Heart left ventricle (tissue), 16 donors: Measurements from ENCODE around the gene CARD10. TPM values are rescaled to one million over a fixed set of nuclear protein-coding genes. Genes with fewer than 3 reads are reported as not detected.

Experiments
- ATAC-seq, 4 donors: fragments of 200-7000 bp; cut with Tn5 transposase; one replicate each; pipeline ENCODE4 v1.9.1; 2020 to 2022; ENCODE audit warnings: moderate library complexity in 4 of 4, mild to moderate bottlenecking in 3 of 4, moderate number of reproducible peaks in 1 of 4
- DNase-seq, 5 donors: peaks; one replicate each; pipeline ENCODE4 v3.0.0-alpha.2; 2020
- H3K27ac ChIP-seq, 12 donors: fragments of 200-600 bp; sonication (generic) in 4 of 12; one replicate each; pipeline versions ENCODE4 v1.5.0 to v1.8.0; 2016 to 2022; ENCODE audit warnings: mild to moderate bottlenecking in 2 of 12
- H3K27me3 ChIP-seq, 9 donors: fragments of 200-600 bp; sonication (generic) in 2 of 9; one replicate each; pipeline versions ENCODE4 v1.5.1 to v1.8.0; 2016 to 2022; ENCODE audit warnings: mild to moderate bottlenecking in 3 of 9
- H3K36me3 ChIP-seq, 9 donors: fragments of 200-600 bp; sonication (generic) in 2 of 9; one replicate each; pipeline versions ENCODE4 v1.5.0 to v1.8.0; 2018 to 2022; ENCODE audit warnings: mild to moderate bottlenecking in 2 of 9
- H3K4me1 ChIP-seq, 12 donors: fragments of 200-600 bp; sonication (generic) in 4 of 12; one replicate each; pipeline versions ENCODE4 v1.5.0 to v1.8.0; 2016 to 2022; ENCODE audit warnings: mild to moderate bottlenecking in 3 of 12
- H3K4me3 ChIP-seq, 12 donors: fragments of 200-600 bp; sonication (generic) in 4 of 12; one replicate each; pipeline versions ENCODE4 v1.5.0 to v1.8.0; 2017 to 2022; ENCODE audit warnings: mild to moderate bottlenecking in 9 of 12, moderate library complexity in 4 of 12
- H3K9me3 ChIP-seq, 12 donors: fragments of 200-600 bp; sonication (generic) in 4 of 12; one replicate each; pipeline versions ENCODE4 v1.5.0 to v1.8.0; 2016 to 2022; ENCODE audit warnings: mild to moderate bottlenecking in 1 of 12
- POLR2A ChIP-seq, 2 donors: fragments of 450-650 bp; IDR thresholded peaks; one replicate each; pipeline ENCODE4 v1.6.1; 2017; ENCODE audit warnings: antibody characterized with exemption in 2 of 2, mild to moderate bottlenecking in 2 of 2, moderate library complexity in 2 of 2
- WGBS, 4 donors: extraction: QIAGEN DNeasy Blood & Tissue Kit in 2 of 4; methylation state at CpG; one replicate each; pipeline versions ENCODE4 v1.1.5 to v1.1.7; 2013 to 2018; 5-methylcytosine and 5-hydroxymethylcytosine counted together
- intact Hi-C, 10 donors: fragments of 100-400 bp; cut with DNase I; formaldehyde crosslinking; loops; one replicate each; pipeline versions ENCODE4 v1.11.1 to v1.14.2; 2022
- long read RNA-seq, 3 donors: library from polyadenylated mRNA; unstranded; transcript quantifications; one replicate each; pipeline ENCODE4 v2.0.0, GENCODE V29; 2020 to 2021
- polyA plus RNA-seq, 2 donors: library from polyadenylated mRNA; stranded (reverse); fragments of 200-250 nt; gene quantifications; one replicate each; pipeline ENCODE4 v1.2.3, GENCODE V29; 2013
- total RNA-seq, 9 donors: library from RNA; depleted of rRNA in 2 of 9; stranded (reverse); fragments of >200 nt in 2 of 9; fragmentation: NEBNext Ultra II Directional in 3 of 9; extraction: Animal tissue kit (Norgen Biotek cat#: 25700) in 3 of 9; gene quantifications; one replicate each; pipeline versions ENCODE4 v1.1.0 to v1.2.4, GENCODE V29; 2016 to 2023
- TF ChIP-seq, protein P1 (sequence below), 12 donors: fragments of 200-600 bp; sonication (generic) in 4 of 12; IDR thresholded peaks; one replicate each; pipeline versions ENCODE4 v1.5.0 to v1.8.0; 2018 to 2022; ENCODE audit warnings: antibody characterized with exemption in 12 of 12, mild to moderate bottlenecking in 5 of 12
- donor health status: ischemic (EF 13 %, LVEDD 7.1; RV severe dilation, severe dysfunction).
- donor health status: healthy with polysubstance abuse.
- donor health status: DM: no; HTN: yes; CAD: no.
- donor health status: DM: no; HTN: no; CAD: no.
- donor health status: ischemic (EF 25% LVEDD 6.9; RV normal size, moderate dysfunction).
- donor health status: ischemic (EF 25% LVEDD 5.7; RV mildly dilated, moderate dysfunction).
- donor health status: healthy.
- donor health status: DM: yes; HTN: yes; CAD: no.
- donor health status: ischemic (EF 35%, LVEDD 5.7; RV mildly dilated, moderate dysfunction).
- donor health status: nonischemic (EF 11% LVEDD 7.7; RV severe dilation, severe dysfunction).
- donor health status: DM: yes; HTN: yes; CAD: no.
- donor health status: PGD.
- donor health status: ischemic (EF 29% LVEDD 5.4; RV normal size, mild dysfunction).
- donor health status: nonischemic (EF 23%, LVEDD 6.1; RV moderate dilation, normal function).

Gene CARD10, protein sequence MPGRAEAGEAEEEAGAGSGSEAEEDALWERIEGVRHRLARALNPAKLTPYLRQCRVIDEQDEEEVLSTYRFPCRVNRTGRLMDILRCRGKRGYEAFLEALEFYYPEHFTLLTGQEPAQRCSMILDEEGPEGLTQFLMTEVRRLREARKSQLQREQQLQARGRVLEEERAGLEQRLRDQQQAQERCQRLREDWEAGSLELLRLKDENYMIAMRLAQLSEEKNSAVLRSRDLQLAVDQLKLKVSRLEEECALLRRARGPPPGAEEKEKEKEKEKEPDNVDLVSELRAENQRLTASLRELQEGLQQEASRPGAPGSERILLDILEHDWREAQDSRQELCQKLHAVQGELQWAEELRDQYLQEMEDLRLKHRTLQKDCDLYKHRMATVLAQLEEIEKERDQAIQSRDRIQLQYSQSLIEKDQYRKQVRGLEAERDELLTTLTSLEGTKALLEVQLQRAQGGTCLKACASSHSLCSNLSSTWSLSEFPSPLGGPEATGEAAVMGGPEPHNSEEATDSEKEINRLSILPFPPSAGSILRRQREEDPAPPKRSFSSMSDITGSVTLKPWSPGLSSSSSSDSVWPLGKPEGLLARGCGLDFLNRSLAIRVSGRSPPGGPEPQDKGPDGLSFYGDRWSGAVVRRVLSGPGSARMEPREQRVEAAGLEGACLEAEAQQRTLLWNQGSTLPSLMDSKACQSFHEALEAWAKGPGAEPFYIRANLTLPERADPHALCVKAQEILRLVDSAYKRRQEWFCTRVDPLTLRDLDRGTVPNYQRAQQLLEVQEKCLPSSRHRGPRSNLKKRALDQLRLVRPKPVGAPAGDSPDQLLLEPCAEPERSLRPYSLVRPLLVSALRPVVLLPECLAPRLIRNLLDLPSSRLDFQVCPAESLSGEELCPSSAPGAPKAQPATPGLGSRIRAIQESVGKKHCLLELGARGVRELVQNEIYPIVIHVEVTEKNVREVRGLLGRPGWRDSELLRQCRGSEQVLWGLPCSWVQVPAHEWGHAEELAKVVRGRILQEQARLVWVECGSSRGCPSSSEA
- total RNA-seq (10 to 100 TPM in 3 of 9 donors, 1 to 10 TPM in 6; 5.2 to 12.6 (median 8.1) TPM), polyA plus RNA-seq (10 to 100 TPM in 1 of 2 donors, 1 to 10 TPM in 1; 7.8 to 13.9 TPM)
- long read RNA-seq, donor 1, full-length matches to known transcripts, result 9 of 27 reads
- long read RNA-seq, donor 1, partial matches to known transcripts, result 11 of 27 reads
- long read RNA-seq, donor 1, other reads (novel, unspliced or antisense), result 7 of 27 reads
- long read RNA-seq, donor 2, partial matches to known transcripts, result 7 of 16 reads
- long read RNA-seq, donor 2, other reads (novel, unspliced or antisense), result 5 of 16 reads
- long read RNA-seq, donor 3, full-length matches to known transcripts, result 10 of 17 reads
- long read RNA-seq, donor 3, partial matches to known transcripts, result 4 of 17 reads
- long read RNA-seq, donor 3, other reads (novel, unspliced or antisense), result 3 of 17 reads

DNA sequence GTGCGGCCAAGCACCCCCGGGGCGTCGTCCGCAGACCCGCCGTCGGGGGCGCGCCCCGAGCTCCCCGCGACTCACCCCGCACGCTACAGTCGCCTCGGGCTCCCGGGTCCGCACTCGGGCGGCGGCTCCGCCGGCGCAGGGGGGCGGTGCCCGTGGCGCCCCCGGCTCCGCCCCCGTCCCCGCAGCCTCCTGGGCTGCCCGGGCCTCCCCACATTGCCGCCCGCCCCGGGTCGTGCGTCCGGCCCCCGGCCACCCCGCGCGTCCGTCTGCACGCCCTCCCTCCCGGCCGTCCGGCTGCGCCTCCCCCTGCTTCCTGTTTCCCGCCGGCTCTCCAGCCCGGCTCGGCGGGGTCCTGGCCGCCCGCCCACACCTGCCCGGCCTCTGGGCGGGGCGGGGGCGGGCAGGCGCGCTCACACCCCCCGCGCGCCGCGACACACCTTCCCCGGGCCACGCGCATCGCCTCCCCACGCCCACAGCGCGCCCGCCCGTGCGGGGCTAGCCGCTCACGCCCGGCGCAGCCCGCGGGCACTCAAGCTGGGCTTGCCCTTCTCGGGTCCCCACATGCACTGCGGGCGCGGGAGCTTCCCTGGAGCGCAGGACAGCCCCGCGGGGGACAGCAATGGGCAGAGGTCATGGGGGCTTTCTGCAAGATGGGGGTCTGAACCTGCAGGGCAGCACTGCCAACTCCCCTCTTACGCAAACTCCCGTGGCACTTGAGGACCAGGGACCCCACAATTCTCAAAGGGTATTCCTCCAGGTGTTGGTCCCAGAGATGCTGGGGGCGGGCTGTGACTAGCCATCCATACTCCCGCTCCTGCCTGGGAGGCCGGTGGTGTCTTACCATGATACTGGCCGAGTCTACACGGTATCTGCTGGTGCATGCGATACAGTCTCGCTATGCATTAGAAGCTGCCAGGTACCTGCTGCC is at the start of gene CARD10:
TSS of gene CARD10 (minus strand) at position 148 of the 928 bp plus-strand sequence. CDS start 215 bp downstream, outside the sequence.
- peak in 1 of 2 donors; percentile 14 for TF ChIP-seq POLR2A (IDR thresholded peaks at IDR 0.05)
- TF ChIP-seq, protein P1, sequence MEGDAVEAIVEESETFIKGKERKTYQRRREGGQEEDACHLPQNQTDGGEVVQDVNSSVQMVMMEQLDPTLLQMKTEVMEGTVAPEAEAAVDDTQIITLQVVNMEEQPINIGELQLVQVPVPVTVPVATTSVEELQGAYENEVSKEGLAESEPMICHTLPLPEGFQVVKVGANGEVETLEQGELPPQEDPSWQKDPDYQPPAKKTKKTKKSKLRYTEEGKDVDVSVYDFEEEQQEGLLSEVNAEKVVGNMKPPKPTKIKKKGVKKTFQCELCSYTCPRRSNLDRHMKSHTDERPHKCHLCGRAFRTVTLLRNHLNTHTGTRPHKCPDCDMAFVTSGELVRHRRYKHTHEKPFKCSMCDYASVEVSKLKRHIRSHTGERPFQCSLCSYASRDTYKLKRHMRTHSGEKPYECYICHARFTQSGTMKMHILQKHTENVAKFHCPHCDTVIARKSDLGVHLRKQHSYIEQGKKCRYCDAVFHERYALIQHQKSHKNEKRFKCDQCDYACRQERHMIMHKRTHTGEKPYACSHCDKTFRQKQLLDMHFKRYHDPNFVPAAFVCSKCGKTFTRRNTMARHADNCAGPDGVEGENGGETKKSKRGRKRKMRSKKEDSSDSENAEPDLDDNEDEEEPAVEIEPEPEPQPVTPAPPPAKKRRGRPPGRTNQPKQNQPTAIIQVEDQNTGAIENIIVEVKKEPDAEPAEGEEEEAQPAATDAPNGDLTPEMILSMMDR (IDR thresholded peaks at IDR 0.05), result no peak
- ATAC-seq, result peak; percentile 21 to 70 (median 65)
- Histone ChIP-seq H3K36me3 (peaks cover 0 to 15% (median 4%) of the 10 kb centered on the region in 9 donors), H3K4me3 (peak within 1 kb of the TSS; percentile 42 to 93 (median 66)), H3K4me1 (peaks cover 0 to 22% (median 16%) of the 10 kb centered on the region in 12 donors), H3K27ac (peak within 1 kb of the TSS; percentile 60 to 91 (median 86)), H3K9me3 (peaks cover 0 to 4% (median 0%) of the 10 kb centered on the region in 12 donors), H3K27me3 (peaks cover 0 to 32% (median 16%) of the 10 kb centered on the region in 9 donors)
- DNase-seq, result peak in 3 of 5 donors; percentile 50 to 76 (median 71)
- 4 to 19% (median 6%) methylated on average over 13 to 99 of the region's 99 CpGs for WGBS, 4 donors
- intact Hi-C loops, result loop anchor here in 1 of 10 donors (5.0 kb wide), 1 partner anchor 37 kb away; no protein-coding TSS in a partner anchor

DNA sequence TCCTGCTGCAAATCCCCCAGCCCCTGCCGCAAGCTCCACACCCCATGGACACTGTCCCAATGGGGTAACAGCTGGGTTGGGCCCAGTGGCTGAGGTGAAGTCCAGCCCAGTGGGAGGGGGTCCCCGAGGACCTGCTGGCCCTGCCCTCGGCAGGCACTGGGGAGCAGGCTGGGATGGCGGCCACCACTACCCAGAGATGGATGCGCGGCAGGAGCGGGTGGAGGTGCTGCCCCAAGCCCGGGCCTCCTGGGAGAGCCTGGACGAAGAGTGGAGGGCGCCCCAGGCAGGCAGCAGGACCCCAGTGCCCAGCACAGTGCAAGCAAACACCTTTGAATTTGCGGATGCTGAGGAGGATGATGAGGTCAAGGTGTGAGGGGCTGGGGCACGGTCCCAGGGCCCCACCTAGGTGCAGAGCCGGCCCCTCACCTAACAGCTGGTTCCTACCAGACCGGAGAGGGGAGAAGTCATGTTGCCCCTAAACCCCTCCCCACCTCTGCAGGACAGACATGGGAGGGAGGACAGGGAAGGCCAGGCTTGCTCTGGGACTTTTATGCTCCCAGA is 49.3 kb upstream of the CARD10 start:
- ATAC-seq, result peak in 1 of 4 donors; percentile 2
- WGBS, 4 donors, result 50 to 85% (median 82%) methylated on average over 1 to 14 of the region's 14 CpGs

More for the DNA sequence above, 49.3 kb upstream of the CARD10 start:
- Histone ChIP-seq H3K27me3 (no peaks in the 10 kb centered on the region), H3K4me1 (peaks cover 7 to 71% (median 48%) of the 10 kb centered on the region in 12 donors), H3K27ac (no peak overlapping the region), H3K9me3 (no peaks in the 10 kb centered on the region), H3K36me3 (peaks cover 0 to 38% (median 27%) of the 10 kb centered on the region in 9 donors), H3K4me3 (no peak overlapping the region)
- DNase-seq, result no peak
- intact Hi-C loops, result loop anchor here in 2 of 10 donors (2.0 to 5.0 kb wide), 3 partner anchors 28 to 251 kb away; no protein-coding TSS in a partner anchor
- TF ChIP-seq, protein P1 (IDR thresholded peaks at IDR 0.05), result no peak
- TF ChIP-seq POLR2A (IDR thresholded peaks at IDR 0.05), result no peak
